Activated CD8-positive, alpha-beta T cell treated with anti-CD3 and anti-CD28 coated beads for 36 hours (primary cell): Measurements from ENCODE around the gene RABGEF1. TPM values are rescaled to one million over a fixed set of nuclear protein-coding genes. Genes with fewer than 3 reads are reported as not detected.
"Not testable (repeated sequence)": the region's sequence is repeated elsewhere in the genome, so short reads cannot be mapped to it uniquely, and the experiment has no call there.

Experiments used
- ATAC-seq: fragments of 200-7000 bp; cut with Tn5 transposase; one replicate; pipeline ENCODE4 v1.10.0; 2021; ENCODE audit warnings: mild to moderate bottlenecking, moderate library complexity
- CTCF ChIA-PET: fragments of 350-600 bp; sonication (Branson Sonifier 250); formaldehyde crosslinking; loops from one replicate; lab custom pipeline; 2021; ENCODE audit warnings: antibody characterized with exemption; lab: Charles Lee
- POLR2A ChIA-PET: fragments of 350-600 bp; sonication (Branson Sonifier 250); formaldehyde crosslinking; loops from one replicate; lab custom pipeline; 2021; ENCODE audit warnings: antibody characterized with exemption; lab: Charles Lee
- DNase-seq: peaks from one replicate; pipeline ENCODE4 v3.0.0-alpha.2; 2020
- H3K27ac Mint-ChIP-seq: one replicate; pipeline ENCODE4 v1.8.0; 2021; ENCODE audit warnings: mild to moderate bottlenecking, mixed read lengths
- H3K27me3 Mint-ChIP-seq: one replicate; pipeline ENCODE4 v1.8.0; 2021; ENCODE audit warnings: mixed read lengths
- H3K36me3 Mint-ChIP-seq: one replicate; pipeline ENCODE4 v1.8.0; 2021; ENCODE audit warnings: low read depth, mixed read lengths
- H3K4me1 Mint-ChIP-seq: one replicate; pipeline ENCODE4 v1.8.0; 2021; ENCODE audit warnings: low read depth, mixed read lengths
- H3K4me3 Mint-ChIP-seq: one replicate; pipeline ENCODE4 v1.8.0; 2021; ENCODE audit warnings: mild to moderate bottlenecking, moderate library complexity, mixed read lengths
- H3K9me3 Mint-ChIP-seq: one replicate; pipeline ENCODE4 v1.8.0; 2021; ENCODE audit warnings: mixed read lengths
- CTCF ChIP-seq: fragments of 200-600 bp; IDR thresholded peaks from one replicate; pipeline ENCODE4 v1.8.0; 2022; ENCODE audit warnings: antibody characterized with exemption, mild to moderate bottlenecking
- intact Hi-C: fragments of 100-400 bp; cut with micrococcal nuclease; formaldehyde crosslinking; loops from one replicate; pipeline ENCODE4 v1.10.0; 2022
- total RNA-seq, 2 experiments: library from RNA; stranded (reverse); gene quantifications; one replicate each; pipeline ENCODE4 v1.2.3, GENCODE V29; 2021

Gene RABGEF1
- total RNA-seq, 2 experiments from 2014 or later: 17.5 to 19.2 TPM

- Mint-ChIP-seq H3K4me1 (peaks cover 44% of the 10 kb centered on the region), H3K9me3 (peaks cover 6% of the 10 kb centered on the region), H3K4me3 (no peak overlapping the region), H3K27ac (no peak overlapping the region), H3K27me3 (no peaks in the 10 kb centered on the region), H3K36me3 (peaks cover 8% of the 10 kb centered on the region)
- no peak for ATAC-seq
- DNase-seq: no peak
- intact Hi-C loops: no loop called here
- POLR2A ChIA-PET: no interaction called here
- CTCF ChIA-PET: interaction anchor here (1.0 kb wide), 1 partner anchor 208 kb away, joined by 3 read pairs; no protein-coding TSS in a partner anchor
- no peak for TF ChIP-seq CTCF
Observed at GRCh38 chr7:66766041-66766440, 25.5 kb downstream of the RABGEF1 start.

- Mint-ChIP-seq H3K27ac (peak overlapping the region; percentile 5), H3K4me1 (peaks cover 44% of the 10 kb centered on the region)
- POLR2A ChIA-PET, DNase-seq, ATAC-seq, H3K36me3 Mint-ChIP-seq, H3K9me3 Mint-ChIP-seq, H3K27me3 Mint-ChIP-seq, H3K4me3 Mint-ChIP-seq, CTCF ChIA-PET, intact Hi-C loops: not testable (repeated sequence)
Observed at GRCh38 chr7:66767486-66767885, 27.0 kb downstream of the RABGEF1 start.

GRCh38 chr7:66768865-66769832, 28.6 kb downstream of the RABGEF1 start:
- DNase-seq: no peak
- H3K27me3 Mint-ChIP-seq: no peaks in the 10 kb centered on the region
- POLR2A ChIA-PET: interaction anchor here (0.8 kb wide), 1 partner anchor 19 kb away, joined by 3 read pairs; no protein-coding TSS in a partner anchor
- intact Hi-C loops: no loop called here
- H3K27ac Mint-ChIP-seq: no peak overlapping the region
- H3K9me3 Mint-ChIP-seq: no peaks in the 10 kb centered on the region
- ATAC-seq: no peak
- CTCF ChIA-PET: interaction anchor here (0.8 to 1.0 kb wide), 2 partner anchors 127 to 211 kb away, joined by 3 read pairs; no protein-coding TSS in a partner anchor
- H3K36me3 Mint-ChIP-seq: peaks cover 6% of the 10 kb centered on the region
- no peak for TF ChIP-seq CTCF
- no peak overlapping the region for H3K4me3 Mint-ChIP-seq
- H3K4me1 Mint-ChIP-seq: peaks cover 41% of the 10 kb centered on the region

- intact Hi-C loops: no loop called here
- H3K27ac Mint-ChIP-seq: no peak overlapping the region
- H3K4me3 Mint-ChIP-seq: no peak overlapping the region
- H3K27me3 Mint-ChIP-seq: no peaks in the 10 kb centered on the region
- CTCF ChIA-PET: interaction anchor here (0.8 to 1.0 kb wide), 2 partner anchors 126 to 212 kb away, joined by 3 read pairs; no protein-coding TSS in a partner anchor
- POLR2A ChIA-PET: interaction anchor here (0.8 kb wide), 1 partner anchor 19 kb away, joined by 3 read pairs; no protein-coding TSS in a partner anchor
- ATAC-seq: no peak
- DNase-seq: no peak
- no peaks in the 10 kb centered on the region for H3K9me3 Mint-ChIP-seq
- no peak for TF ChIP-seq CTCF
- H3K36me3 Mint-ChIP-seq: peaks cover 12% of the 10 kb centered on the region
- H3K4me1 Mint-ChIP-seq: peaks cover 34% of the 10 kb centered on the region
Observed at GRCh38 chr7:66769833-66770512, 29.4 kb downstream of the RABGEF1 start.

GRCh38 chr7:66771795-66772194, 31.3 kb downstream of the RABGEF1 start:
- Mint-ChIP-seq H3K36me3 (peaks cover 29% of the 10 kb centered on the region), H3K4me1 (peaks cover 32% of the 10 kb centered on the region), H3K27me3 (no peaks in the 10 kb centered on the region), H3K27ac (no peak overlapping the region), H3K4me3 (no peak overlapping the region), H3K9me3 (no peaks in the 10 kb centered on the region)
- intact Hi-C loops: no loop called here
- POLR2A ChIA-PET: interaction anchor here (1.0 kb wide), 1 partner anchor 150 kb away, joined by 3 read pairs; no protein-coding TSS in a partner anchor
- ATAC-seq (no peak), DNase-seq (no peak)
- TF ChIP-seq CTCF: no peak
- CTCF ChIA-PET: interaction anchor here (1.5 kb wide), 1 partner anchor 214 kb away, joined by 3 read pairs; no protein-coding TSS in a partner anchor

GRCh38 chr7:66773744-66774143, 33.2 kb downstream of the RABGEF1 start:
- Mint-ChIP-seq H3K4me1 (peaks cover 19% of the 10 kb centered on the region), H3K36me3 (peaks cover 32% of the 10 kb centered on the region)
- CTCF ChIA-PET, POLR2A ChIA-PET, ATAC-seq, H3K4me3 Mint-ChIP-seq, intact Hi-C loops, DNase-seq, H3K27me3 Mint-ChIP-seq, H3K27ac Mint-ChIP-seq, H3K9me3 Mint-ChIP-seq: not testable (repeated sequence)
